ENCODE measurements around the gene SH3BP5.

GRCh38 chr3:15269091-15269989 is 63.0 kb downstream of the SH3BP5 start:
- TF ChIP-seq CTCF (IDR thresholded peaks at IDR 0.05; ENCODE audit: poor library complexity): no peak
- no peak for TF ChIP-seq EZH2 (IDR thresholded peaks at IDR 0.05; ENCODE audit: borderline replicate concordance)

Data from hepatocyte (in vitro differentiated cells).